Left ventricle myocardium inferior (tissue), 1 donor: Measurements from ENCODE around the gene BMP3. TPM values are rescaled to one million over a fixed set of nuclear protein-coding genes. Genes with fewer than 3 reads are reported as not detected.
"Not testable (repeated sequence)": the region's sequence is repeated elsewhere in the genome, so short reads cannot be mapped to it uniquely, and the experiment has no call there.

Source experiments
- DNase-seq: peaks from one replicate; pipeline ENCODE4 v3.0.0-alpha.2; 2020
- H3K27ac ChIP-seq: fragments of 200-600 bp; replicated peaks from 2 replicates; pipeline ENCODE4 v1.8.0; 2021
- H3K27me3 ChIP-seq: fragments of 200-600 bp; 2 replicates; pipeline ENCODE4 v1.8.0; 2021; ENCODE audit warnings: low read depth
- H3K36me3 ChIP-seq: fragments of 200-600 bp; 2 replicates; pipeline ENCODE4 v1.8.0; 2021
- H3K4me1 ChIP-seq: fragments of 200-600 bp; 2 replicates; pipeline ENCODE4 v1.8.0; 2021
- H3K4me3 ChIP-seq: fragments of 200-600 bp; 2 replicates; pipeline ENCODE4 v1.8.0; 2021; ENCODE audit warnings: mild to moderate bottlenecking, moderate library complexity
- H3K9me3 ChIP-seq: fragments of 200-600 bp; replicated peaks from 2 replicates; pipeline ENCODE4 v1.8.0; 2021
- CTCF ChIP-seq: fragments of 200-600 bp; IDR thresholded peaks from 2 replicates; pipeline ENCODE4 v1.8.0; 2021; ENCODE audit warnings: antibody characterized with exemption, mild to moderate bottlenecking, borderline replicate concordance
- intact Hi-C: fragments of 100-400 bp; cut with micrococcal nuclease; formaldehyde crosslinking; loops from one replicate; pipeline ENCODE4 v1.11.0; 2022
- total RNA-seq: library from RNA; stranded (reverse); fragmentation: NEBNext Ultra II Directional; extraction: Animal tissue kit (Norgen Biotek cat#: 25700); gene quantifications from one replicate; pipeline ENCODE4 v1.2.1, GENCODE V29; 2021
- donor health status: DM: no; HTN: yes; CAD: no; lungs with severe emphysema.

Gene BMP3
- total RNA-seq, 1 donor from 2014 or later, result not detected

- TF ChIP-seq CTCF, result no peak
- Histone ChIP-seq H3K9me3 (peaks cover 4% of the 10 kb centered on the region), H3K4me3 (no peak overlapping the region), H3K27me3 (no peaks in the 10 kb centered on the region), H3K27ac (no peak overlapping the region), H3K4me1 (no peaks in the 10 kb centered on the region), H3K36me3 (no peaks in the 10 kb centered on the region)
- DNase-seq, result no peak
- intact Hi-C loops, result no loop called here
These were observed 26.9 kb upstream of the BMP3 start for GRCh38 chr4:81003597-81004111.

GRCh38 chr4:81007417-81007816, 23.1 kb upstream of the BMP3 start:
- H3K27me3 ChIP-seq, result no peaks in the 10 kb centered on the region
- H3K27ac ChIP-seq, result no peak overlapping the region
- no peaks in the 10 kb centered on the region for H3K36me3 ChIP-seq
- TF ChIP-seq CTCF, result no peak
- intact Hi-C loops, result no loop called here
- no peaks in the 10 kb centered on the region for H3K4me1 ChIP-seq
- no peak for DNase-seq
- no peaks in the 10 kb centered on the region for H3K9me3 ChIP-seq
- no peak overlapping the region for H3K4me3 ChIP-seq

- DNase-seq, H3K36me3 ChIP-seq, H3K27me3 ChIP-seq, intact Hi-C loops, H3K4me1 ChIP-seq, H3K4me3 ChIP-seq, H3K27ac ChIP-seq, H3K9me3 ChIP-seq: not testable (repeated sequence)
These were observed 13.9 kb upstream of the BMP3 start for GRCh38 chr4:81016566-81016965.

GRCh38 chr4:81019006-81019405, 11.5 kb upstream of the BMP3 start:
- Histone ChIP-seq H3K27me3 (peaks cover 17% of the 10 kb centered on the region), H3K9me3 (no peaks in the 10 kb centered on the region), H3K4me3 (no peak overlapping the region), H3K4me1 (no peaks in the 10 kb centered on the region), H3K36me3 (no peaks in the 10 kb centered on the region), H3K27ac (no peak overlapping the region)
- TF ChIP-seq CTCF, result no peak
- intact Hi-C loops, result no loop called here
- no peak for DNase-seq

- no peak for DNase-seq
- Histone ChIP-seq H3K9me3 (no peaks in the 10 kb centered on the region), H3K36me3 (no peaks in the 10 kb centered on the region), H3K27ac (no peak overlapping the region), H3K4me3 (no peak overlapping the region), H3K27me3 (peaks cover 36% of the 10 kb centered on the region), H3K4me1 (no peaks in the 10 kb centered on the region)
- intact Hi-C loops, result no loop called here
- no peak for TF ChIP-seq CTCF
These were observed 9.2 kb upstream of the BMP3 start for GRCh38 chr4:81021142-81021944.

- no peak for TF ChIP-seq CTCF
- Histone ChIP-seq H3K4me1 (no peaks in the 10 kb centered on the region), H3K27me3 (peaks cover 39% of the 10 kb centered on the region), H3K9me3 (no peaks in the 10 kb centered on the region), H3K27ac (no peak overlapping the region), H3K4me3 (no peak overlapping the region), H3K36me3 (no peaks in the 10 kb centered on the region)
- intact Hi-C loops, result no loop called here
- DNase-seq, result no peak
These were observed 8.5 kb upstream of the BMP3 start for GRCh38 chr4:81021981-81022380.
